Measurements from ENCODE around the gene SMIM1.

GRCh38 chr1:3777647-3778589 is 5.4 kb downstream of the SMIM1 start:
- TF ChIP-seq CTCF (IDR thresholded peaks at IDR 0.05) (no peak), POLR2A (IDR thresholded peaks at IDR 0.05) (no peak), POLR2AphosphoS5 (IDR thresholded peaks at IDR 0.05) (no peak)

Measured in gastroesophageal sphincter (tissue), 3 donors.